Measurements from ENCODE around the gene STPG2.

GRCh38 chr4:97548186-97548585, 595.1 kb downstream of the STPG2 start:
- TF ChIP-seq CTCF (conservative IDR thresholded peaks at IDR 0.05 in 1 of 2, IDR thresholded peaks at IDR 0.05 in 1 of 2; ENCODE audit: extremely low read depth in 1 of 2, insufficient read depth in 1 of 2, low read depth in 1 of 2, low read length in 2 of 2) (no peak), EZH2 (IDR thresholded peaks at IDR 0.05; ENCODE audit: borderline replicate concordance, low read length) (no peak)
